Calu3 (cell line): ENCODE measurements around the gene KCTD3. TPM values are rescaled to one million over a fixed set of nuclear protein-coding genes. Genes with fewer than 3 reads are reported as not detected.
A peak's percentile ranks its signal among the peaks of the same experiment; 100 is the strongest.

ENCODE experiments used
- BruUV-seq: library from RNA; stranded (reverse); fragments of 400-500 nt; replicated peaks from 2 replicates; lab custom pipeline; 2021; lab: Mats Ljungman, UMichigan
- CTCF ChIA-PET: fragments of 300-600 bp; sonication (Branson Sonifier 250); formaldehyde crosslinking; loops from one replicate; lab custom pipeline; 2022; ENCODE audit warnings: antibody characterized with exemption; lab: Charles Lee
- DNase-seq: peaks from one replicate; pipeline ENCODE4 v3.0.0; 2022
- H3K27ac Mint-ChIP-seq: one replicate; pipeline ENCODE4 v1.8.0; 2022; ENCODE audit warnings: mixed read lengths; ENCODE audit not compliant: unreplicated experiment
- H3K27me3 Mint-ChIP-seq: one replicate; pipeline ENCODE4 v1.8.0; 2022; ENCODE audit warnings: mixed read lengths; ENCODE audit not compliant: unreplicated experiment
- H3K36me3 Mint-ChIP-seq: one replicate; pipeline ENCODE4 v1.8.0; 2022; ENCODE audit warnings: mild to moderate bottlenecking, moderate library complexity, mixed read lengths; ENCODE audit not compliant: insufficient read depth, unreplicated experiment
- H3K4me1 Mint-ChIP-seq: one replicate; pipeline ENCODE4 v1.8.0; 2022; ENCODE audit warnings: mild to moderate bottlenecking, low read depth, mixed read lengths; ENCODE audit not compliant: unreplicated experiment
- H3K4me3 Mint-ChIP-seq: one replicate; pipeline ENCODE4 v1.8.0; 2022; ENCODE audit warnings: mild to moderate bottlenecking, low read depth, moderate library complexity, mixed read lengths; ENCODE audit not compliant: unreplicated experiment
- H3K9me3 Mint-ChIP-seq: one replicate; pipeline ENCODE4 v1.8.0; 2022; ENCODE audit warnings: low read depth, mixed read lengths; ENCODE audit not compliant: unreplicated experiment
- CTCF ChIP-seq: fragments of 200-600 bp; IDR thresholded peaks from one replicate; pipeline ENCODE4 v1.8.0; 2022; ENCODE audit warnings: antibody characterized with exemption; ENCODE audit not compliant: unreplicated experiment
- intact Hi-C: fragments of 100-400 bp; cut with micrococcal nuclease; formaldehyde crosslinking; loops from one replicate; pipeline ENCODE4 v1.10.0; 2022; ENCODE audit not compliant: unreplicated experiment
- total RNA-seq: library from RNA; stranded (reverse); gene quantifications from 2 replicates; pipeline ENCODE4 v1.2.3, GENCODE V29; 2022

Gene KCTD3
- total RNA-seq, 1 experiment from 2014 or later, result 48.8 TPM

- peak overlapping the region; percentile 51 for H3K4me3 Mint-ChIP-seq
- BruUV-seq, result no TSS peak
- peaks cover 51% of the 10 kb centered on the region for H3K36me3 Mint-ChIP-seq
- no peak for TF ChIP-seq CTCF
- DNase-seq, result peak; percentile 70
- H3K9me3 Mint-ChIP-seq, result no peaks in the 10 kb centered on the region
- H3K27ac Mint-ChIP-seq, result peak overlapping the region; percentile 71
- no peaks in the 10 kb centered on the region for H3K27me3 Mint-ChIP-seq
- CTCF ChIA-PET, result interaction anchor here (0.5 to 1.3 kb wide), 4 partner anchors 12 to 467 kb away, joined by 3 to 5 read pairs (median 4); no protein-coding TSS in a partner anchor
- peaks cover 40% of the 10 kb centered on the region for H3K4me1 Mint-ChIP-seq
- intact Hi-C loops, result no loop called here
Observed at GRCh38 chr1:215583185-215583749, 16.2 kb downstream of the KCTD3 start.

DNA sequence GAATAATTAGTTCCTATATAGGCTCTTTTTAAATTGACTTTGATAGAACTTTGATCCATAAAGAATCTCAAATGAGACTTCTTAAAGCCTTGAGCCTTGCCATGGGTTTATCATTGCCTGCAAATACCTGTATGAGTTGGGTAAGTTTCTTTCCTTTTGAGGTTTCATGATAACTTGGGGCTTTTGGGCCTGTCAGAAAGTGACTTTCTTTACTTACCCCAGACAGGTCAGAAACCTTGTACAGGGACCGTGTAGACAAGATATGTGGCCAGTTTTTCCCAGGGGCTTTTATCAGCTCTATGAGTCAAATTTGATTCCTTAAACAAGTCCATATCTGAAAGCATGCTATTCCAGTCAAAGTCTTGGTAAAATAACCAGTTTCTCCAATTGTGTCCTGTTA lies 17.3 kb downstream of the KCTD3 start:
- peaks cover 40% of the 10 kb centered on the region for H3K36me3 Mint-ChIP-seq
- H3K27ac Mint-ChIP-seq, result peak overlapping the region; percentile 71
- no TSS peak for BruUV-seq
- no peaks in the 10 kb centered on the region for H3K27me3 Mint-ChIP-seq
- no peaks in the 10 kb centered on the region for H3K9me3 Mint-ChIP-seq
- H3K4me3 Mint-ChIP-seq, result no peak overlapping the region
- intact Hi-C loops, result no loop called here
- H3K4me1 Mint-ChIP-seq, result peaks cover 40% of the 10 kb centered on the region
- no peak for TF ChIP-seq CTCF
- no peak for DNase-seq
- CTCF ChIA-PET, result interaction anchor here (1.1 to 1.3 kb wide), 2 partner anchors 10 to 27 kb away, joined by 3 to 4 read pairs; no protein-coding TSS in a partner anchor

- peaks cover 26% of the 10 kb centered on the region for H3K4me1 Mint-ChIP-seq
- intact Hi-C loops, result no loop called here
- BruUV-seq, result no TSS peak
Observed at GRCh38 chr1:215589650-215590435, 22.7 kb downstream of the KCTD3 start.

More at GRCh38 chr1:215589650-215590435, 22.7 kb downstream of the KCTD3 start:
- no peak overlapping the region for H3K4me3 Mint-ChIP-seq
- no peaks in the 10 kb centered on the region for H3K9me3 Mint-ChIP-seq
- CTCF ChIA-PET, result interaction anchor here (1.4 kb wide), 1 partner anchor 11 kb away, joined by 3 read pairs; no protein-coding TSS in a partner anchor
- peaks cover 12% of the 10 kb centered on the region for H3K36me3 Mint-ChIP-seq
- TF ChIP-seq CTCF, result no peak
- peak overlapping the region; percentile 2 for H3K27ac Mint-ChIP-seq
- no peaks in the 10 kb centered on the region for H3K27me3 Mint-ChIP-seq
- no peak for DNase-seq
